ENCODE measurements around the gene ACLY. TPM values are rescaled to one million over a fixed set of nuclear protein-coding genes. Genes with fewer than 3 reads are reported as not detected.

The ACLY gene
- total and polyA plus RNA-seq, 3 experiments from 2014 or later = 70.6 to 189 (median 188) TPM

GRCh38 chr17:41871789-41872188 is 47.0 kb downstream of the ACLY start:
- Mint-ChIP-seq H3K4me1 (peaks cover 1 to 7% (median 6%) of the 10 kb centered on the region in 3 donors), H3K27ac (peak overlapping the region in 1 of 8 donors; percentile 17), H3K36me3 (peaks cover 0 to 80% (median 7%) of the 10 kb centered on the region in 3 donors), H3K9me3 (no peaks in the 10 kb centered on the region), H3K27me3 (no peaks in the 10 kb centered on the region), H3K4me3 (peak overlapping the region in 1 of 7 donors; percentile 24)
- Histone ChIP-seq H3K36me3 (ENCODE audit: insufficient read depth, low read length) (peaks cover 27% of the 10 kb centered on the region), H3K27me3 (ENCODE audit: insufficient read depth, low read length, poor library complexity, severe bottlenecking) (no peaks in the 10 kb centered on the region), H3K9me3 (ENCODE audit: low read length) (no peaks in the 10 kb centered on the region), H3K27ac (ENCODE audit: low read depth, low read length) (no peak overlapping the region), H3K4me1 (ENCODE audit: insufficient read depth, low read length) (no peaks in the 10 kb centered on the region), H3K4me3 (ENCODE audit: low read length) (no peak overlapping the region)
- CTCF ChIA-PET = interaction anchor here (0.7 kb wide), 1 partner anchor 94 kb away, joined by 3 read pairs; no protein-coding TSS in a partner anchor
- POLR2A ChIA-PET = no interaction called here
- DNase-seq = no peak

- Histone ChIP-seq H3K4me1 (ENCODE audit: insufficient read depth, low read length) (no peaks in the 10 kb centered on the region), H3K9me3 (ENCODE audit: low read length) (no peaks in the 10 kb centered on the region), H3K4me3 (ENCODE audit: low read length) (no peak overlapping the region), H3K27me3 (ENCODE audit: insufficient read depth, low read length, poor library complexity, severe bottlenecking) (no peaks in the 10 kb centered on the region), H3K27ac (ENCODE audit: low read depth, low read length) (no peak overlapping the region), H3K36me3 (ENCODE audit: insufficient read depth, low read length) (peaks cover 27% of the 10 kb centered on the region)
- POLR2A ChIA-PET = no interaction called here
- peaks cover 2 to 8% (median 6%) of the 10 kb centered on the region in 3 donors for H3K4me1 Mint-ChIP-seq
- H3K27ac Mint-ChIP-seq = peak overlapping the region in 2 of 8 donors; percentile 55 to 69
- H3K36me3 Mint-ChIP-seq = peaks cover 0 to 74% (median 7%) of the 10 kb centered on the region in 3 donors
- H3K4me3 Mint-ChIP-seq = peak overlapping the region in 2 of 7 donors; percentile 3 to 27
- no peak for DNase-seq
- CTCF ChIA-PET = interaction anchor here (0.9 kb wide), 1 partner anchor 69 kb away, joined by 3 read pairs; no protein-coding TSS in a partner anchor
- H3K27me3 Mint-ChIP-seq = no peaks in the 10 kb centered on the region
- H3K9me3 Mint-ChIP-seq = no peaks in the 10 kb centered on the region
These were observed 48.1 kb downstream of the ACLY start for GRCh38 chr17:41870627-41871026.

- POLR2A ChIA-PET = interaction anchor here (0.6 kb wide), 1 partner anchor 20 kb away, joined by 3 read pairs; no protein-coding TSS in a partner anchor
- H3K4me3 Mint-ChIP-seq = no peak overlapping the region
- peaks cover 27% of the 10 kb centered on the region for H3K36me3 ChIP-seq (ENCODE audit: insufficient read depth, low read length)
These were observed 48.7 kb downstream of the ACLY start for GRCh38 chr17:41870097-41870496.

GRCh38 chr17:41869426-41869825 is 49.3 kb downstream of the ACLY start:
- Mint-ChIP-seq H3K9me3 (no peaks in the 10 kb centered on the region), H3K27me3 (no peaks in the 10 kb centered on the region), H3K36me3 (peaks cover 0 to 71% (median 7%) of the 10 kb centered on the region in 3 donors), H3K27ac (peak overlapping the region in 1 of 8 donors; percentile 47), H3K4me1 (peaks cover 5 to 11% (median 11%) of the 10 kb centered on the region in 3 donors), H3K4me3 (peak overlapping the region in 1 of 7 donors; percentile 72)
- H3K4me3 ChIP-seq (ENCODE audit: low read length) = no peak overlapping the region
- peaks cover 2% of the 10 kb centered on the region for H3K4me1 ChIP-seq (ENCODE audit: insufficient read depth, low read length)
- H3K27ac ChIP-seq (ENCODE audit: low read depth, low read length) = no peak overlapping the region
- ChIA-PET POLR2A (interaction anchor here (0.6 kb wide), 1 partner anchor 21 kb away, joined by 3 read pairs; no protein-coding TSS in a partner anchor), CTCF (no interaction called here)
- H3K9me3 ChIP-seq (ENCODE audit: low read length) = no peaks in the 10 kb centered on the region
- no peak for DNase-seq
- H3K27me3 ChIP-seq (ENCODE audit: insufficient read depth, low read length, poor library complexity, severe bottlenecking) = no peaks in the 10 kb centered on the region
- peaks cover 27% of the 10 kb centered on the region for H3K36me3 ChIP-seq (ENCODE audit: insufficient read depth, low read length)

More at GRCh38 chr17:41870097-41870496, 48.7 kb downstream of the ACLY start:
- Mint-ChIP-seq H3K4me1 (peaks cover 5 to 11% (median 11%) of the 10 kb centered on the region in 3 donors), H3K27me3 (no peaks in the 10 kb centered on the region), H3K27ac (peak overlapping the region in 3 of 8 donors; percentile 18 to 38 (median 35)), H3K36me3 (peaks cover 0 to 76% (median 7%) of the 10 kb centered on the region in 3 donors), H3K9me3 (no peaks in the 10 kb centered on the region)
- no peak for DNase-seq
- CTCF ChIA-PET = no interaction called here
- Histone ChIP-seq H3K27me3 (ENCODE audit: insufficient read depth, low read length, poor library complexity, severe bottlenecking) (no peaks in the 10 kb centered on the region), H3K27ac (ENCODE audit: low read depth, low read length) (no peak overlapping the region), H3K4me1 (ENCODE audit: insufficient read depth, low read length) (no peaks in the 10 kb centered on the region), H3K9me3 (ENCODE audit: low read length) (no peaks in the 10 kb centered on the region), H3K4me3 (ENCODE audit: low read length) (no peak overlapping the region)

GRCh38 chr17:41868568-41868967 is 50.2 kb downstream of the ACLY start:
- Mint-ChIP-seq H3K36me3 (peaks cover 0 to 65% (median 7%) of the 10 kb centered on the region in 3 donors), H3K4me3 (peak overlapping the region in 2 of 7 donors; percentile 46 to 72), H3K9me3 (no peaks in the 10 kb centered on the region), H3K4me1 (peaks cover 5 to 11% (median 11%) of the 10 kb centered on the region in 3 donors), H3K27me3 (no peaks in the 10 kb centered on the region), H3K27ac (peak overlapping the region in 1 of 8 donors; percentile 68)
- H3K4me1 ChIP-seq (ENCODE audit: insufficient read depth, low read length) = peaks cover 10% of the 10 kb centered on the region
- no peak overlapping the region for H3K4me3 ChIP-seq (ENCODE audit: low read length)
- H3K27ac ChIP-seq (ENCODE audit: low read depth, low read length) = no peak overlapping the region
- no peaks in the 10 kb centered on the region for H3K27me3 ChIP-seq (ENCODE audit: insufficient read depth, low read length, poor library complexity, severe bottlenecking)
- DNase-seq = no peak
- ChIA-PET POLR2A (interaction anchor here (0.6 kb wide), 1 partner anchor 98 kb away, joined by 4 read pairs; the partner anchor contains the start of gene CNP), CTCF (interaction anchor here (0.6 kb wide), 1 partner anchor 18 kb away, joined by 3 read pairs; no protein-coding TSS in a partner anchor)
- no peaks in the 10 kb centered on the region for H3K9me3 ChIP-seq (ENCODE audit: low read length)
- H3K36me3 ChIP-seq (ENCODE audit: insufficient read depth, low read length) = peaks cover 23% of the 10 kb centered on the region

- Mint-ChIP-seq H3K4me1 (peaks cover 15 to 26% (median 26%) of the 10 kb centered on the region in 3 donors), H3K27me3 (no peaks in the 10 kb centered on the region), H3K9me3 (no peaks in the 10 kb centered on the region), H3K4me3 (no peak overlapping the region), H3K36me3 (peaks cover 0 to 36% (median 2%) of the 10 kb centered on the region in 3 donors), H3K27ac (peak overlapping the region in 4 of 8 donors; percentile 77 to 90 (median 88))
- CTCF ChIA-PET = interaction anchor here (0.7 to 1.7 kb wide), 4 partner anchors 54 to 1765 kb away, joined by 3 to 5 read pairs (median 4); partner anchors contain the start of genes DNAJC7, NR1D1 and P3H4
- Histone ChIP-seq H3K4me3 (ENCODE audit: low read length) (peak overlapping the region; percentile 74), H3K4me1 (ENCODE audit: insufficient read depth, low read length) (peaks cover 27% of the 10 kb centered on the region), H3K9me3 (ENCODE audit: low read length) (no peaks in the 10 kb centered on the region), H3K27ac (ENCODE audit: low read depth, low read length) (peak overlapping the region; percentile 81), H3K36me3 (ENCODE audit: insufficient read depth, low read length) (peaks cover 5% of the 10 kb centered on the region), H3K27me3 (ENCODE audit: insufficient read depth, low read length, poor library complexity, severe bottlenecking) (no peaks in the 10 kb centered on the region)
- POLR2A ChIA-PET = interaction anchor here (0.6 to 2.1 kb wide), 8 partner anchors 17 to 387 kb away, joined by 3 to 16 read pairs (median 4); partner anchors contain the start of genes ACLY, EIF1 and ODAD4
- DNase-seq = no peak
These were observed 53.2 kb downstream of the ACLY start for GRCh38 chr17:41865596-41865893.

- ChIA-PET CTCF (interaction anchor here (0.7 to 2.7 kb wide), 6 partner anchors 53 to 1765 kb away, joined by 3 to 10 read pairs (median 4); partner anchors contain the start of genes DNAJC7, FKBP10, NR1D1 and ODAD4), POLR2A (interaction anchor here (0.6 to 2.1 kb wide), 13 partner anchors 17 to 388 kb away, joined by 3 to 16 read pairs (median 3); partner anchors contain the start of genes ACLY, CNP, EIF1 and ODAD4)
- peak within 1 kb of the TSS in 4 of 8 donors; percentile 77 to 90 (median 88) for H3K27ac Mint-ChIP-seq
- peaks cover 0 to 31% (median 1%) of the 10 kb centered on the region in 3 donors for H3K36me3 Mint-ChIP-seq
- Histone ChIP-seq H3K4me1 (ENCODE audit: insufficient read depth, low read length) (peaks cover 28% of the 10 kb centered on the region), H3K27me3 (ENCODE audit: insufficient read depth, low read length, poor library complexity, severe bottlenecking) (no peaks in the 10 kb centered on the region), H3K27ac (ENCODE audit: low read depth, low read length) (peak within 1 kb of the TSS; percentile 81), H3K4me3 (ENCODE audit: low read length) (peak within 1 kb of the TSS; percentile 94), H3K9me3 (ENCODE audit: low read length) (no peaks in the 10 kb centered on the region), H3K36me3 (ENCODE audit: insufficient read depth, low read length) (peaks cover 4% of the 10 kb centered on the region)
- H3K27me3 Mint-ChIP-seq = no peaks in the 10 kb centered on the region
- H3K9me3 Mint-ChIP-seq = no peaks in the 10 kb centered on the region
- H3K4me1 Mint-ChIP-seq = peaks cover 19 to 31% (median 31%) of the 10 kb centered on the region in 3 donors
- DNase-seq = peak; percentile 81 to 90 (median 85)
- H3K4me3 Mint-ChIP-seq = peak within 1 kb of the TSS in 1 of 7 donors; percentile 15
These were observed 53.7 kb downstream of the ACLY start, which contains the start of gene KLHL11 for GRCh38 chr17:41864836-41865595. Gene KLHL11 (minus strand): TSS chr17:41865423. CDS start chr17:41865370, 53 bp downstream.
